GM13977 (cell line): ENCODE data around the gene SPRY4.

Source experiments
- DNase-seq: peaks from one replicate; pipeline ENCODE4 v3.0.0; 2012; ENCODE audit warnings: low spot score
- in situ Hi-C: fragments of 300-500 bp; cut with MboI; formaldehyde crosslinking; loops from one replicate; pipeline ENCODE4 v1.12.0; 2022; ENCODE audit warnings: low sequenced_read_pairs, low pct_unique_long_range_greater_than_20kb, mixed read lengths, inconsistent platforms; ENCODE audit not compliant: unreplicated experiment
- TF ChIP-seq, protein P1 (sequence below): IDR thresholded peaks from 2 replicates; pipeline ENCODE4 v1.5.1; 2012; ENCODE audit warnings: mild to moderate bottlenecking, control low read depth; ENCODE audit not compliant: insufficient read depth; ENCODE audit errors: extremely low read depth, missing control alignments

SPRY4 gene

GRCh38 chr5:142292808-142293207 is 32.0 kb downstream of the SPRY4 start:
- no peak for DNase-seq
- in situ Hi-C loops = no loop called here
- TF ChIP-seq, protein P1, sequence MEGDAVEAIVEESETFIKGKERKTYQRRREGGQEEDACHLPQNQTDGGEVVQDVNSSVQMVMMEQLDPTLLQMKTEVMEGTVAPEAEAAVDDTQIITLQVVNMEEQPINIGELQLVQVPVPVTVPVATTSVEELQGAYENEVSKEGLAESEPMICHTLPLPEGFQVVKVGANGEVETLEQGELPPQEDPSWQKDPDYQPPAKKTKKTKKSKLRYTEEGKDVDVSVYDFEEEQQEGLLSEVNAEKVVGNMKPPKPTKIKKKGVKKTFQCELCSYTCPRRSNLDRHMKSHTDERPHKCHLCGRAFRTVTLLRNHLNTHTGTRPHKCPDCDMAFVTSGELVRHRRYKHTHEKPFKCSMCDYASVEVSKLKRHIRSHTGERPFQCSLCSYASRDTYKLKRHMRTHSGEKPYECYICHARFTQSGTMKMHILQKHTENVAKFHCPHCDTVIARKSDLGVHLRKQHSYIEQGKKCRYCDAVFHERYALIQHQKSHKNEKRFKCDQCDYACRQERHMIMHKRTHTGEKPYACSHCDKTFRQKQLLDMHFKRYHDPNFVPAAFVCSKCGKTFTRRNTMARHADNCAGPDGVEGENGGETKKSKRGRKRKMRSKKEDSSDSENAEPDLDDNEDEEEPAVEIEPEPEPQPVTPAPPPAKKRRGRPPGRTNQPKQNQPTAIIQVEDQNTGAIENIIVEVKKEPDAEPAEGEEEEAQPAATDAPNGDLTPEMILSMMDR = no peak

DNA sequence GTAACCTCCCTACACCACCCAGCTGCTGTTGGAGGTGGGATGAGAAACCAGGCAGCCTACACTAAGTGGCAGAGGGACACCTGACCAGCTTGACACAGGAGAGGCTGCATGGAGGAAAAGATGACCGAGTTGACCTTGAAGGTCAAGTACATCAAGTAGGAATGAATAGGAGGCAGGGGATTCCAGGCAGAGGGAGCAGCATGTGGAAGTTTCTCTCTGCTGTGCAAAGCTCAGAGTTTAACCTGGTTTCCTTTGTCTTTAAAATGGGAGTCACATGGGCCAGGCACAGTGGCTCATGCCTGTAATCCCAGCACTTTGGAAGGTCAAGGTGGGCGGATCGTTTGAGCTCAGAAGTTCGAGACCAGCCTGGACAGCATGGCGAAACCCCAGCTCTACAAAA is 32.6 kb downstream of the SPRY4 start:
- in situ Hi-C loops = no loop called here
- TF ChIP-seq, protein P1 = no peak
- DNase-seq = no peak

- in situ Hi-C loops = no loop called here
- TF ChIP-seq, protein P1 = no peak
- no peak for DNase-seq
Measured at GRCh38 chr5:142290577-142291299, 34.1 kb downstream of the SPRY4 start.

GRCh38 chr5:142289708-142290576 is 34.9 kb downstream of the SPRY4 start:
- in situ Hi-C loops = no loop called here
- DNase-seq = no peak

DNA sequence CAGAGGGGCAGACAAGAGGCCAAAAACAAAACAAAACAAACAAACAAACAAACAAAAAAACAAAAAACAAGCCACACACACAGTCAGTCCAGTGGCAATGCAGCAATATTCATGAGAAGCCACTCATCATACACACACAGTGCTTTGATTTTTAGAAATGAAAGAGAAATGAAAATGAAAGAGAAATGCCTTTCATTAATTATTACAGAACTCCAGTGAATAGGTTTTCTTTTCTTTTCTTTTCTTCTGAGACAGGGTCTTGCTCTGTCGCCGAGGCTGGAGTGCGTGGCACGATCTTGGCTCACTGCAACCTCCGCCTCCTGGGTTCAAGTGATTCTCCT is 36.9 kb downstream of the SPRY4 start:
- DNase-seq = no peak
- in situ Hi-C loops = no loop called here
- TF ChIP-seq, protein P1 = no peak

More at GRCh38 chr5:142289708-142290576, 34.9 kb downstream of the SPRY4 start:
- TF ChIP-seq, protein P1 = no peak

DNA sequence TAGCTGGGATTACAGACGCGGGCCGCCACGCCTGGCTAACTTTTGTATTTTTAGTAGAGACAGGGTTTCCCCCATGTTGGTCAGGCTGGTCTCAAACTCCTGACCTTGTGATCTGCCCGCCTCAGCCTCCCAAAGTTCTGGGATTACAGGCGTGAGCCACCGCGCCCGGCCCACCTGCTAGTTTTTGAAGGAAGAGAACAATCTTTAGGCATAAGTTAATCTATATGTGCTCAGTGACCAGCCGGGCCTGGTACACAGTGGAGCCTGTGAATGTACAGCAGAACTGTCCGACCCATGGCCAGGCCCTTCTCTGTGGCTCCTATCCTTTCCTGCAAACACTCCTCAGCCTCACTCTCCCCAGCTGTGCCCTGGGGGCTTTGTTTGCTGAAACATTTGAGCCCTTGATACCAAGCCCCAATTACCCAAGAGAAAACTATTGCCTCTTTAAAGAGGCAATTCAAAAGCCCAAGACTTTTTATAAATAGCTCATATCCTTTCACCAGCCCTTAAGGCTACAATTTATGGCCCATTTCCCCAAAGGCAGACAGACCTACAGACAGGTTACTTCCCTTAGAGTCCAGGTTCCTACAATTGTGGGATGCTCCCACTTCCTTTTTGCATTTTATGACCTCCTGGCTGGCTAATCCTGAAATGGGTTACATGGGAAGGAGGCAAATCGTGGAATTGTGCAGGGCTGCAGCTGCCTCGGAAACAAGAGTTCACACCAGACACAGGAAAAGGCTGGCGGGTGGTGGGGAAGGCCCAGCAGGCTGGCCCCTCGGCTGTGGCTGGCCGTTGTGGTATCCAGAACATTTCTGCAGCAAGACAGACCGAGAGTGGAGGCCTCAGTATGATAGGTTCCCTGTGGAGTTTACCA is 37.5 kb downstream of the SPRY4 start:
- DNase-seq = no peak
- in situ Hi-C loops = no loop called here

More for the DNA sequence above, 37.5 kb downstream of the SPRY4 start:
- TF ChIP-seq, protein P1 = no peak
